OCI-LY1 (cell line): ENCODE measurements around the gene KPNA1.

Experiments
- EZH2 ChIP-seq: fragments of 200-600 bp; sonication (generic), shearing (Covaris generic); IDR thresholded peaks from 2 replicates; pipeline ENCODE4 v1.8.0; 2017; ENCODE audit warnings: borderline replicate concordance, mixed run types, mild to moderate bottlenecking, antibody characterized with exemption, low read length, moderate library complexity, mixed read lengths
- TF ChIP-seq, protein P1 (sequence below): fragments of 200-600 bp; sonication (generic), shearing (Covaris generic); IDR thresholded peaks from 2 replicates; pipeline ENCODE4 v1.5.1; 2017; ENCODE audit warnings: mild to moderate bottlenecking, antibody characterized with exemption, low read length, moderate library complexity, mixed read lengths

DNA sequence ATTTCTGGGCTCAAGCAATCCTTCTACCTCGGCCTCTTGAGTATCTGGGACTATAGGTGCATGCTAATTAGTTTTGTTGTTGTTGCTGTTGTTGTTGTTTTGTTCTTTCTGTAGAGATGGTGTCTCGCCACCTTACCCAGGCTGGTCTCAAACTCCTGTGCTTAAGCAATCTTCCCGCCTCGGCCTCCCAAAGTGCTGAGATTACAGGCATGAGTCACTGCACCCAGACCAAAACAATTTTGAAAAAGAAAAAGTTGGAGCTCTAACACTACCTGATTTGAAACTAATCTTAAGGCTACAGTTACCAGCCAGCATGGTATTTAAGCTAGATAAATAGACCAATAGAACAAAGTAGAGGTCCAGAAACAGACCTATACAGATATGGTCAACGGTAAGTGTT, 29.8 kb downstream of the KPNA1 start:
- TF ChIP-seq EZH2 = no peak
- TF ChIP-seq, protein P1, sequence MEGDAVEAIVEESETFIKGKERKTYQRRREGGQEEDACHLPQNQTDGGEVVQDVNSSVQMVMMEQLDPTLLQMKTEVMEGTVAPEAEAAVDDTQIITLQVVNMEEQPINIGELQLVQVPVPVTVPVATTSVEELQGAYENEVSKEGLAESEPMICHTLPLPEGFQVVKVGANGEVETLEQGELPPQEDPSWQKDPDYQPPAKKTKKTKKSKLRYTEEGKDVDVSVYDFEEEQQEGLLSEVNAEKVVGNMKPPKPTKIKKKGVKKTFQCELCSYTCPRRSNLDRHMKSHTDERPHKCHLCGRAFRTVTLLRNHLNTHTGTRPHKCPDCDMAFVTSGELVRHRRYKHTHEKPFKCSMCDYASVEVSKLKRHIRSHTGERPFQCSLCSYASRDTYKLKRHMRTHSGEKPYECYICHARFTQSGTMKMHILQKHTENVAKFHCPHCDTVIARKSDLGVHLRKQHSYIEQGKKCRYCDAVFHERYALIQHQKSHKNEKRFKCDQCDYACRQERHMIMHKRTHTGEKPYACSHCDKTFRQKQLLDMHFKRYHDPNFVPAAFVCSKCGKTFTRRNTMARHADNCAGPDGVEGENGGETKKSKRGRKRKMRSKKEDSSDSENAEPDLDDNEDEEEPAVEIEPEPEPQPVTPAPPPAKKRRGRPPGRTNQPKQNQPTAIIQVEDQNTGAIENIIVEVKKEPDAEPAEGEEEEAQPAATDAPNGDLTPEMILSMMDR = no peak
